Measurements from ENCODE around the gene SLC26A3.

- TF ChIP-seq CTCF (IDR thresholded peaks at IDR 0.05; ENCODE audit: low read length): peak; percentile 36
- TF ChIP-seq EZH2 (optimal IDR thresholded peaks at IDR 0.05; ENCODE audit: low read depth, low read length): no peak
- TF ChIP-seq EZH2phosphoT487 (IDR thresholded peaks at IDR 0.05; ENCODE audit: low read length): no peak
These were observed 48.4 kb downstream of the SLC26A3 start for GRCh38 chr7:107754642-107755041.
